ENCODE results near the gene CCDC150.

The CCDC150 gene

DNA sequence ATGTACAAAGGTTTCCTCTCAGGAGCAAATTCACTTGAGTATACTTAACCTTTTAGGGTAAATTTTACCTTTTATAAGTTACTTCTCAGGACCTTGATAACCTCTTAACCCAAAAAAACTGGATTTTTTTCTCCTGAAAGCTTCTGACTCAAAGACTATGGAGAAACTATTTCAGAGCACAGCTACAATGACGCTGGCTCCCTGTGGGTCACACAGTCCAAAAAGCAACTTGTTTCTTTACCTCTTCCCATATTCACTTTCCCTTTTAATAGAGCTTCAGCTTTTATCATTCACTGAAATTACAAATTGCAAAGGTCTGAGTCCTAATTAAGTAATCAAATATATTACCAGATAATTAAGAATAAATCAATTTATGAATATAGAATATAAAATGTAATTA, 127.6 kb downstream of the CCDC150 start:
- DNase-seq (ENCODE audit: low read depth in 2 of 2): no peak

Data from fibroblast of skin of left quadriceps (primary cell).